Stimulated activated CD4-positive, alpha-beta T cell treated with anti-CD3 and anti-CD28 coated beads, Interleukin-2, amount 100 ng/mL, for 4 hours (primary cell): ENCODE results near the gene GRAMD1A.

Experiments
- DNase-seq: peaks from one replicate; pipeline ENCODE4 v3.0.0-alpha.2; 2020; ENCODE audit warnings: low read depth

GRAMD1A gene

GRCh38 chr19:35075202-35076025 lies 75.3 kb downstream of the GRAMD1A start:
- DNase-seq: no peak

DNA sequence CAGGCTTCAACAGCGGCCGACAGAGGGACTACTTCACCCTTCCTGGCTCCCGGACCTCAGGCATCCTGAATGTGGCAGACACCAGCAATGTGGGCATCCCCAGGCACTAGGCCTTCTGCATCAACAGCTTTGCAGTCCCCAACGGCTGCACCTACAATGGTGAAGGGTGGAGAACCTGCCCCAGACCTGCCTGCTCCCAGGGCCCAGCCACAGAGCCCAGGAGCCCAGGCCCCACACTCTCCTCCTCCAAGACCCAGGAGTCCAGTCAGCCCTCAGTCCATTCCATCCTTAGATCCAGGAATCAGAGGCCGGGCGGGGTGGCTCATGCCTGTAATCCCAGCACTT lies 75.9 kb downstream of the GRAMD1A start:
- DNase-seq: no peak
